Esophagus muscularis mucosa (tissue), 4 donors: ENCODE results near the gene TBC1D10A.

Experiments
- CTCF ChIP-seq, 3 experiments: fragments of 200-600 bp in 2 of 3; fragments of 450-650 bp in 1 of 3; sonication (generic) in 2 of 3; IDR thresholded peaks; one replicate each; pipeline ENCODE4 v1.5.1; 2017 to 2019; ENCODE audit warnings: antibody characterized with exemption in 3 of 3, mild to moderate bottlenecking in 2 of 3, moderate library complexity in 1 of 3
- EP300 ChIP-seq: sonication (generic); formaldehyde crosslinking; IDR thresholded peaks from one replicate; pipeline ENCODE4 v1.6.1; 2017; ENCODE audit warnings: antibody characterized with exemption
- POLR2A ChIP-seq: fragments of 450-650 bp; IDR thresholded peaks from one replicate; pipeline ENCODE4 v1.6.1; 2017; ENCODE audit warnings: antibody characterized with exemption, moderate library complexity, mild to moderate bottlenecking, low read depth
- POLR2AphosphoS5 ChIP-seq, 2 donors: sonication (generic); formaldehyde crosslinking; IDR thresholded peaks; one replicate each; pipeline ENCODE4 v1.6.1; 2017; ENCODE audit warnings: antibody characterized with exemption in 2 of 2

- TF ChIP-seq CTCF (IDR thresholded peaks at IDR 0.05) (no peak), EP300 (no peak), POLR2A (no peak), POLR2AphosphoS5 (IDR thresholded peaks at IDR 0.05) (no peak)
Observed at GRCh38 chr22:30248484-30248883, 78.3 kb downstream of the TBC1D10A start.
